Pons (tissue), 1 donor: ENCODE data around the gene VGF.

Experiments
- DNase-seq: peaks from one replicate; pipeline ENCODE4 v3.0.0-alpha.2; 2016; ENCODE audit warnings: low spot score

The VGF gene

GRCh38 chr7:101165958-101166647 is 734 bp upstream of the VGF start:
- DNase-seq: no peak

GRCh38 chr7:101164071-101164840 is 1.1 kb downstream of the VGF start:
- no peak for DNase-seq

- no peak for DNase-seq
Observed at GRCh38 chr7:101163279-101164070, 1.9 kb downstream of the VGF start.

- no peak for DNase-seq
Observed at GRCh38 chr7:101162551-101163278, 2.7 kb downstream of the VGF start.

- DNase-seq: no peak
Observed at GRCh38 chr7:101161692-101162471, 3.5 kb downstream of the VGF start.

GRCh38 chr7:101160910-101161309 is 4.5 kb downstream of the VGF start:
- DNase-seq: no peak

- DNase-seq: no peak
Observed at GRCh38 chr7:101159696-101160674, 5.4 kb downstream of the VGF start.

- no peak for DNase-seq
Observed at GRCh38 chr7:101156866-101157589, 8.3 kb downstream of the VGF start.

- no peak for DNase-seq
Observed at GRCh38 chr7:101156277-101156676, 9.1 kb downstream of the VGF start.

- no peak for DNase-seq
Observed at GRCh38 chr7:101155303-101155702, 10.1 kb downstream of the VGF start.

GRCh38 chr7:101154693-101155102 is 10.7 kb downstream of the VGF start:
- DNase-seq: no peak

- peak; percentile 93 for DNase-seq
Observed at GRCh38 chr7:101153969-101154692, 11.2 kb downstream of the VGF start, which contains the start of gene AP1S1. TSS of gene AP1S1 (plus strand) at chr7:101154476. CDS start at chr7:101154515, 39 bp downstream.

- DNase-seq: no peak
Observed at GRCh38 chr7:101151908-101152651, 13.3 kb downstream of the VGF start.

GRCh38 chr7:101140746-101141382 is 24.5 kb downstream of the VGF start:
- no peak for DNase-seq

GRCh38 chr7:101140339-101140699 is 25.1 kb downstream of the VGF start:
- DNase-seq: no peak

GRCh38 chr7:101138213-101138870 is 27.0 kb downstream of the VGF start:
- DNase-seq: peak; percentile 11
